Stimulated activated CD4-positive, alpha-beta T cell treated with anti-CD3 and anti-CD28 coated beads, Interleukin-2, amount 100 ng/mL, for 4 hours (primary cell): ENCODE data around the gene TGFBR3.

Experiments used
- DNase-seq: peaks from one replicate; pipeline ENCODE4 v3.0.0-alpha.2; 2020; ENCODE audit warnings: low read depth

The TGFBR3 gene

DNA sequence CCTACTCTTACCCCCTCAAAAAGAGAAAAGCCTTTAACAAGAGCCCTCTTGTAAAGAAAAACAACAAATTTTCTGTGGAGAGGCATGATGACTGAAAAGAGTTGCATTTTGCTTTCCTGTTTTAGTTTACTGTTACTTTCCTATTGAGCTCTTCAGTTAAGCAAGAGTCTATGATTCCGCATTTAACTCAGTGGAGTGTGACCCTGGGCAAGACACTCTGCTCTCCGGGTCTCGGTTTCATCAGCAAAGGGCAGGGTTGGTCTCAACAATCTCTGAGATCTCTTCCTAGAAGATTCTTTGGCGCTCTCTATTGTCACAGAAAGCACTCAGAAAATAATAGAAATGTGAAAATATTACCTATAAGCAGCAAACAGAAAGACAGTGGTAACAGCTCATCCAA, 175.7 kb downstream of the TGFBR3 start:
- no peak for DNase-seq

DNA sequence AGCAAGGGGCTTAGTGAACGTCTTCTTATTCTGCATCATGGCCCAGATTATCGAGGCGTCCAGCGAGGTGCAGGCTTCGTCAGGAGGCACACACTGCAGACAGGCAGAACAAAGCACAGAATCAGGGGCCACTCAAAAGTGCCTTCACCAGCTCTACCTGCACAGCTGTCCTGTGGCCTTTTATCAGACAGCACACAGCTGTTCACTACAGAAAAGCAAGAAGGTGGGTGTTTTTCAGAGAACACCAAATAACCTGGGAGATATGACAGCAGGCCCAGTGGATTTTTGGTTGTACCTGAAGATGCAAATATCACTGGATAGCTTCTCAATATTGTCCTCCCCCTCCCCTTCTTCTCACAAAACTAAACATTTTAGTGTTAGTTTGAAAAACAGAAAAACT, 177.3 kb downstream of the TGFBR3 start:
- no peak for DNase-seq

DNA sequence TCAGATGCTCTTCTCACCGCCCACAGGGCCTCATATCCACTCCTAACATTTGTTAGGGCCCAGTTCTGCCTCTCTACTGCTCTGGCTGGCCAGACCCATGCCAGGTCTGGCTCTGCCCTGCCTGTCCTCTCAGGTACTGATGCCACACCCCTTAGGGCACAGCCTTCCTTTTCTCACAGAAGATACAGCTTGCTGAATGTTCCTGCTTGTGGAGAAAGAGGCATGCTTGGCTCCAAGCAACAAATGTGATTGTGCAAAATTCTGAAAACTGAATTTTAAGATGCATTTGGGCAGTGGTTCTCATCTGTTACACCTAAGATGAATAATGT, 178.1 kb downstream of the TGFBR3 start:
- no peak for DNase-seq

DNA sequence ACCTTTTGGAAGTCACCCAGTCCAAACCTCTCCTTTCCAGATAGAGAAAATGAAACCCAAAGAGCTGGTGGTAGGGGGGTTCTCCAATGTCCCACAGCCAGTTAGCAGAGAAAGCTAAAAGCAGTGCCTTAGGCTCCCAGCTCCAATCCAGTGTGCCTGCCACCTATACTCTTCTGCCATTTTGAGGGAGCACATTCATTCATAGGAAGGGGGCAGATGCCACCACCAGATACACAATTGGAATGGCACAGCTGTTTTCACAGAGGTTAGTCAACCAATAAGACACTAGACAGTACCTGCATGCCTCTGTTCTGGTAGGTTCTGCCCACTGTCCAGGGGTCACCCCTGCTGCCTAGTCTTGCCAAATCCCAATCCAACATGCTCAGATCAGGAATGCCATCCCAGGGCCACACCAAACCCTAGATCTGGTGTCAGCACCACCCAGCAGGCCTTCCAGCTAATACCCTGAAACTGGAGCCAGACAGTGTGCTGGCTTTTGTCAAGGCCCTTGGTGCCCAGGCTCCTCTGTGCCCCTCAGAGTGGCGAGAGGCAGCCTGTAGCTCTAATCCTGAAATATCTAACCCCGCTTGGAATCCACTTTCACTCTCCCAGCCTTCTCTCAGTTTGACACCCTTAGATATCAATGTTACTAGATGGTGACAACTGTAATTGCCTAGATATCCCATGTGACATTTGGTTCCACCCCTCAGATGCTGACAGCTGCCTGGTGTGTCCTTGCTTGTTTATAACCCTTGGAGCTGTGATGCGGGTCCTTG, 178.6 kb downstream of the TGFBR3 start:
- no peak for DNase-seq

DNA sequence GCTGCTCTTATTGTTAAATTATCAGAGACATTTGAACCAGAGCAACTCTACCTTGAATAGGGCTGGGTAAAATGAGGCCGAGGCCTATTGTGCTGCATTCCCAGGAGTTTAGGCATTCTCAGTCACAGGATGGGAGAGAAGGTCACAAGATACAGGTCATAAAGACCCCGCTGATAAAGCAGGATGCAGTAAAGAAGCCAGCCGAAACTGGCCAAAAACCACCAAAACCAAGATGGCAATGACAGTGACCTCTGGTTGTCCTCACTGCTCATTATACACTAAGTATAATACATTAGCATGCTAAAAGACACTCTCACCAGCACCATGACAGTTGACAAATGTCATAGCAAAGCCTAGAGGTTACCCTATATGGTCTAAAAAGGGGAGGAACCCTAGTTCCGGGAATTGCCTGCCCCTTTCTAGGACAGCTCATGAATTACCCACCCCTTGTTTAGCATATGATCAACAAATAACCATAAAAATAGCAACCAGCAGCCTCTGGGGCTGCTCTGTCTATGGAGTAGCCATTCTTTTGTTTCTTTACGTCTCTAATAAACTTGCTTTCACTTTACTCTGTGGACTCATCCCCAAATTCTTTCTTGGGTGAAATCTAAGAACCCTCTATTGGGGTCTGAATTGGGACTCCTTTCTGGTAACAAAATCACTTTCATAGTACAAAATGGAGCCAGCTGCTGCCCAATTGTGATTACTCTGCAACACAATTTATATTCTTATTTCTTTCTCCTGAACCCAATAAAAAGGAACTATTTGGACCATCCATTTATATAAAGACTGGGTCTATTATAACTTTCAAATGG, 179.6 kb downstream of the TGFBR3 start:
- DNase-seq = no peak

DNA sequence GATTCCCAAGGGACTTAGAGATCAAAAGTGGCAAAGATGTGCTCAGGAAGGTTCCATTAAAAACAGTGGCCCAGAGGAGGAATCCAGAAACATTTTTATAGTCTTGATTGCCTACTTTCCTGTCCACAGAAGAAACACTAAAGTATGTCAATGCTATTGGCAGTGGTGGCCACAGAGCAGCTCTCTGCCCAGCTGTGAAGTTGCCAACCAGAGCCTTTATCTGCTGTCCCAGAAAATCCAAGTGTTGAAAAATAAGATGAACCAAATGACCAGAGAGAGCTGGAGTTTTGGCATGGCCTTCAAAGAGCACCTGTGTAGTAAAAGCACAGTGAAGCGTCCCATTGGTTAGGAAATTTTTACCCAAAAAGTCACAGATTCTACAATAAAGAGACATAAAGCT, 181.2 kb downstream of the TGFBR3 start:
- DNase-seq = no peak

DNA sequence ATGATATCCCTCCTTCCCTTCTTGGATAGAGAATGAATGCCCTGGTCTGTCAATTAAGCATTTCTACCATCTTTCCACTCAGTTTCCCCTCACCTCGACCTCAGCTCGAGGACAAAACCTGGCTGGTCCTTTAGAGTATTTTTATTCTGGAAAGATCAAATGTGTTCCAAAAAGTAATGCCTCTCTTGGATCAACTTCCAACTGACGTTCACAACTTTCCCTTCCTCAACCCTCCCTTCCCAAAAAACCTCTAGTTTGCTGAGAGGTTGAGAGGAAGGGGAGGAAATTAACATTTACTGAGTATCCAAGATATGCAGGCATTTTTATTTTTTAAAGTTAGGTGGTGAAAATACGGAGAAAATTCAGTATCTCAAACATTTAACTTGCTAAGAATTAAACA, 182.9 kb downstream of the TGFBR3 start:
- no peak for DNase-seq

DNA sequence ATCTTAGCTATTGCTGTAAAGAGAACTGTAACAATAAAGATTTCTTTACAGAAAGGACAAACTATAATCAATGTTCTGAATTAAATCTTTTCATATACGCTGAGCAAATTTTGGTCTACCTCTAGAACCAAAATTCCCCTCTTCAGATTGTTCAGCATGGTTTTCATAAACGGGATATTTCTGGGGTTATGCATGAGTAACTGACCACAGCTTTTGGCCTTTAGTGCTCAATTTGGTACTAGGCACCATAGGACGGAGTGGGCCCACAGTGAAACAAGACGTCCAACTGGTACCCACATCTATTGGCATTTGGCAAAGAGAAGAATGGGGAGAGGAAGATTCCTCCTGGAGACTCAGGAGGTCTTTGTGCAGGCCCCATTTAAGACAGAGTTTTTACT, 184.5 kb downstream of the TGFBR3 start:
- no peak for DNase-seq

DNA sequence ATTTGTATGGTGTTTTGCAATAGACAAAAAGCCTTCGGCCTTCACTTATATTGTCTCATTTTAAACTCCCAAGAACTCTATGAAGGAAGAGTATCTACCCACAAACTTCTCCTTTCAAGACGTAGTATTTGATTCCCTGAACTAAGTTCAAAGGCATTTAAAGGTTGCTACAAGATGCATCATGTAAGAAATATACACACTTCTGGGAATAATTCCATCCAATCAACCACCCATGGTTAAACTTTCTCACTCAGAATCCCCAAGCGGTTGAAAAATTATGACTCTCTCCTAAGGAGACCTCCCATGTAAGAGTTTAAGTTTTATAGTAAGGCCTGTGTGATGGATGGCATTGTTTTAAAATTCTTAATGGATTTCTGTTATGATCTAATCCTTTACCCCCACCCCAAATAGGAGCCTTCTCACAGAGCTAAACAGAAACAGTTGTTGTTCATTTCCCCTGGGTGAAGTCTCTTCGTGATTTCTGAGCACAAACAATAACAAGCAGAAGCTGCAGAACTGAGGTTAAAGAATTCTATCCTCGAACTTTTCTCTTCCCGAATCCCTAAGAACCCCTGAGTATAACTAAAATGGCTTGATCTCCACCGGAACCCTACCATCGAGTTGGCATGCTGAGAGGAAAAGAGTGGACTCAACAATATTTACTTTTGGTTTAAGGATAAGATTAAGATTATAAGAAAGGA, 185.0 kb downstream of the TGFBR3 start:
- DNase-seq = no peak

DNA sequence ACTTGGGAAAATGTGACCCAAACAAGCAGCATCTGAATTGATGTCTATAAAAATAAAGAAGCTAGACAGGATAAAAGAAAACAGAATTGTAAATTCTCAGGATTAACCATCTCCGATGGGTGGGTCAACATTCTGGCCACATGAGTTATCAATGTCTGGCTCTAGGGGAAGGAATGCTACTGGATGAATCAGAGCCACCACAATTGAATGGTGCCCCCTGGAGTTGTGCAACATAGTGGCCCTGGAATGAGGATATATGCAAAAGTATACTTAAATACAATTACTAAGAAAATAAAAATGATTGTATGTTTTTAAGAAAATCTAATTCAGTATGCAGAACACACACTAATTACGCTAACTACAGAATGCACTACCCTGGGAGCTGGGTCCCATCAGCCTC, 185.6 kb downstream of the TGFBR3 start:
- no peak for DNase-seq

DNA sequence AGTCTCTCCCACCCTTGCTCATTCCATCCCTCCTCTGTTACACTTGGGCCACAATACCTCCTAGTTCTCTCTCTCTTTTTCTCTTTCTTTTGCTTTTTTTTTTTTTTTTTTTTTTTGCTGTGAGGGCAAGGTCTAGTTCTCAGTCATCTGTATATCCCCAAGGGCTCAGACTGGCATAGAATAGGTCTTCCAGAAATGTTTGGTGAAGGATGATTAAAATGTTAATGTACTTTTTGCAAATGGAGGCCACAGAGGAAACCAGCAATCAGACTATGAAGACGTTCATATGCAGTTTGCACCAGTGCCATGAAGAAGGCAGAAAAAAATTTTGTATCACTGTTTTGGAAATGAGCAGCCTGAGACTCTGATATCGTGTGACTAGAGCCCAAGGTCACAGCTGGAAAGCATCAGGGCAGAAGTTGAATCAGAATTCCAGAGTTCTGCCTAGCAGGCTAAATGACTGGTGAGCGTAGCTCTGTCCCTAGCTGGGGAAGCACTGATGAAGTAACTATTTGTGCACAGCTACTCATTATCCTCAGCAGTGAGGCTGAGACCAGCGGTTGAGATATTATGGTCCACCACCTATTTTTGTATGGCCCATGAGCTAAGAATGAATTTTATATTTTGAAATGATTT, 186.5 kb downstream of the TGFBR3 start:
- DNase-seq = no peak

DNA sequence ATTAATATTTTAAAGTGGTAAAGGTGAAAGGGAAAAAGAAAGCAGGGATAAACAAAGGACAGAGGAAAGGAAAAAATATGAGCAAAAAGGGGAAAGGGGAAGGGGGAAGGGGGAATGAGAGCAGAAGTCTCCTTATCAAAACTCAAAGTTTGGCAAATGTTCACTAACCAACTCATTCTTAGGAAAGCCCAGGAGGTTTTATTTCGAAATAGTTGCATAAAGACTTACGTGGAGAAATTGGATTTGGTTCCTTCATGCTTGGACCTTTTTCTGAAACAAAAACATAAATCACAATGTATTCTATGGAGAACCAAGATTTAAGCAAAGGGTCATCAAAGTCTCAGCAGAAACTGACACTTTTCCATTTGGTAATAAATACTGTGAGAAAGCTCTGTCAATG, 188.1 kb downstream of the TGFBR3 start:
- no peak for DNase-seq

DNA sequence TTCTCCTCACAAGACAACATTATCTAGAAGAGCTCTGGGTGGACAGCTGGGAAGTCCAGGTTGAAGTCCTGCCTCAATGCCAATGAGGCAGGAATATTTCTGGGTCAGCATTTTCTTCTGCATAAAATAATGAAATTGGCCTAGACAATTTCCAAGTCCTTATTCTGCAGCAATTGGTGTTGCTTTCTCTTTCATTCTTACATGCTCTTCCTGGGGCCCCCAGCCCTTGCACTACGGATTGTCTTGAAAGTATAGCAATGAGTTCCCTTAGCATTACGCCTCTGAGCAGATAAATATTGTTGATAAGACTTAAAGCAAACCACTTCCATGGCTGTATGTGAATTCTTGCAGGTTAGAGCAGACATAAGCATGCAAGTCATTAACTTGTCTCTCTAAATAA, 188.5 kb downstream of the TGFBR3 start:
- no peak for DNase-seq

DNA sequence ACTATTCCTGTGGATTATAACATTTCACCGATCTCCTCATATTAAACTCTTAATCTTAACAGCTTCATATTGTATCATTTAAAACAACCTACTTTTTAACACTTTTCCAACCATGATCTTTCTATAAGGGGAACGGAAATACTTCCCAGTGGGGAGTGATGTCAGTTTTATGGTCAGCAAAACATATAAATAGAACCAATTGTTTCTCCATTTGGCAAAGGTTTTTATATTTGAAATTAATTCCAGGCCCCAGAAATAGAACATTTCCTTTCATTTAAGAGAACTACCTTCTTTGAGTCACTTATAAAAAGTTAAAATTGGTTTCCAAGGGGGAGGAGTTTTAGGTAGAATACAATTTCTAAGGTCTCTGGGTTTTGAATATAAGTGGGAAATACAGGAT, 189.6 kb downstream of the TGFBR3 start:
- no peak for DNase-seq

DNA sequence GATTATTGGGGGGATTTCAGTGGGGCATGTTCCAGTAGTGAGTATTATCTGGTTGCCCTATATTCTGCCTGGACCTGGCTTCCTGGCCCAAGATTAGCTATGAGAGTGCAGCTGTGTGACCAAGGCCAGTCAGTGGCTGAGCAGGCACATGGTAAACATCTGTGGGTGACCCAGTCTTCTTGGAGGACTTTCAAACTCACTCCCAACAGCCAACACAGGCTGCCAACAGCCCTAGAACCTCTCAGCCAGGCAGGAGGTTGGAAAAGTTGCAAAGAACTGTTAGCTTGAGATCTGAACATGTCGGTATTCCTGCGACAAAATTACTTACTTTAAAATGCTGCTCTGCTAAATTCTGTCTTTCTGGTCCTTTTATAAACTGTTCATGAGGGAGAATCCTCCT, 192.4 kb downstream of the TGFBR3 start:
- DNase-seq = no peak

DNA sequence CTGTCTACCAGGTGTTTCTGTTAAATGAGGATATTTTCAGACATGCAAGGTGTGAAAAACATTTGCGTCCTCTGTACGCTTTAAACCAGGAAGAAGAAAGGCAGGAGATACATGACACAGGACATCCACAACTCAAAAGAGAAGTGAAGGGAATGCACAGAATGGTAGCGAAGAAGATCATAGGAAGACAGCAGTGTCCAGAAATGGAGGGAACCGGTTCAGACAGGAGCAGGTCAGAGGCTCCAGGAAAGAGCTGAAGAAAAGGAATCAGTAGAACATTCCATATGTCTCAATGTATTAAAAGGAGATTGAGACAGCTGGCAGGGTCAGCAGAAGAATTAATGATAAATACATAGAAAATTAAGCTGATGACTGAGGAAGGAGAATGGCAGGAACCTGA, 194.4 kb downstream of the TGFBR3 start:
- DNase-seq = no peak

DNA sequence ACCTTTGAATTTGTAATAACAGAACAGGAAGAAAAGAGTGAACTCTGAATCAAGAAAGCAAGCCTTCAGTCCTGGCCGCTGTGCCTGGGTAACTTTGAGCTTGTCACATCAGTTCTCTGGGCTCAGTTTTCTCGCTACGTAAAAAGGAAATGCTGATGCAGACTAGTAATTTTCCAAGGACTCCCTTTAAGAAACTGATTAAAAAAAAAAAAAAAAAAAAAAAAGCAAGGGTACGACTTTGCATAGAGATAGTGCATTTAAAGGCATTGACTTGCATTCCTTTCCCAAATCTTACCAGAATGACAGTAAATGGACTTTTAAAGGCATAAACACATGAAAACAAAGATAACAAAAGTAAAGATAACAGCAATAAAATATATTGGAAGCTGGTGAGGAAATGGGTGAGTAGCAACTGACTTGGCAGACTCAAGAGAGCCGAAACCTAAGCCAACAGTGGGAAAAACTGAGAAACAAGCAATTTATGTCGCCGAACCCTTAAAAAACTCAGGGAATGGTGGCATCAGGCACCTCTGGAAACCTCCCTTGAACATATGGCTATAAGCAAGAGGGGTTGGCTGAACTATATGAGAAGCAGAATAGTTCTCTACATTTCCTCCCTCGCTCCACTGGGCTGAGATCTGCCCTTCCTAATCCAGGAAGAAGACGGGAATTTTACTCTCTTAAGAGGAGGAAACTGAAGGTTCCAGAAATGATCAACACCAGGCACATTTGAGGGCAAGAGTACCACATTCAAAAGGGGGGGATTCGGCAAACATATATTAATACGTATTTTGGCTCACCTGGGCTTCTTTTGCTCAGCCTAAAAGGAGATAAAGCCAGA, 196.1 kb downstream of the TGFBR3 start:
- no peak for DNase-seq

DNA sequence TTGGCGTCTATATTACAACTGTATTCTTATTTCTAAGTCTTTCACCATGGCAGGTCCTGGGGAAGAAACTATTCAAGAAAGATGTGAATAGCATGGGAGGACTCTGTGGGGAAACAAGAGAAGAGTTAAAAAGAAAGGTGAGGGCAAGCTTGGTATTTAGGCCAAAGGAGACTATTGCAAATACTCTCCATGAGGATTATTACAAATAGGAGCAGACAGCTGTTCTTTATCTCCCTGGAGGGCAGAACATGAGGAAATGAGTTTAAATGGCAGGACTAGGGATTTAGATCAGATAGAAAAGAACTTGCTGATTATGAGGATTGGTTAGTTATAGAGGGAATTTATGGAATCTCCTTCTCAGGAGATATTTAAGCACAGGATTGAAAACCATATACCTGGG, 198.5 kb downstream of the TGFBR3 start:
- DNase-seq = no peak

DNA sequence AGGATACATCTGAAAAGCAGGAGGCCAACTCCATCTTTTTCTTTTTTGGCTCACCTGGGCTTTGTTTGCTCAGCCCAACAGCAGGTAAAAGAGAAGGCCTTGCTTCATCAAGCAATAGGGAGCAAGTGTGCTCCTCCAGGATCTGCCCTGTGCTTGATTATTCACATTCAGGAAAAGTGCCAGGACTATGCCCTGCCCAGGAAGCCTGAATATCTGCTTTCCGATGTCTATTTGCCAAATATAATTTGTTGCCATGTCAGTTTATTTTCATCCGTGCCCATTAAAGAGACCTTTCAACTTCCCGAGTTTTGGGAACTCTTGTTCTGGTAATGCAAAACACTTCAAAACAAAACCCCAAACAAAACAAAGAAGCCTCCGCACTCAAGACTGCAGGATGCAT, 200.0 kb downstream of the TGFBR3 start:
- no peak for DNase-seq

DNA sequence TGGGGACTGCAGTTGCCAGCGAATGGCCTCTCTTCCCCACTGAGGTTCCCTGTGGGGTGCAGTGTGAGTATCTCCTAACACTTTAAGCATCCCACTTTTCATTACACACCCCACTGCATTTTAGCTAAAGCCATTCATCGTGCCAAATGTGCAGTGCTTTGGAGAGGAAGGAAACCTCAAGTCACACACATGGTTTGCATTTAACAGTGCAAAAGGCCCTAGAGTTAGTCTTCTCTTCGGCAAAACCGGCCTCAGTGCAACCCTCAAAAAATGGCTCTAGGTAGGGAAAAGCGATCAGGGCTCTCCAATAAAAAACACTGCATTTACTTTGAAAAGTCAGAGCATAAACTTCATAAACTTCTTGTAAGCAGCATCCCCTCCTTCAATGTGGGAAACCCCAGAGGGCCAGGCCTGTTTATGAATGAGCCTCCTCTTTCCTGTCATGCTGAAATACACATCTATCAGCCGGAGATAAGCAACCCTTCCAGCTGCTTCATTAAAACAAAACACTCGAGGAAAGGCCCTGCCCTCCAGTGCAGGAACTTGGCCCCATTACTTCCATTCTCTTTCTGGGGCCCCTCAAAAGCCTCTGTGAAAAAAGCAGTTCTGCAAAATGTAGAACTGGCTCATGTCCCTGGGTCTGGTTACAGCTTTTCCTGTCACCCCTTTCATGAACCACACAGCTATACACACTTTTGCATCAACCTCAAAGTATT, 201.3 kb downstream of the TGFBR3 start:
- DNase-seq = no peak

DNA sequence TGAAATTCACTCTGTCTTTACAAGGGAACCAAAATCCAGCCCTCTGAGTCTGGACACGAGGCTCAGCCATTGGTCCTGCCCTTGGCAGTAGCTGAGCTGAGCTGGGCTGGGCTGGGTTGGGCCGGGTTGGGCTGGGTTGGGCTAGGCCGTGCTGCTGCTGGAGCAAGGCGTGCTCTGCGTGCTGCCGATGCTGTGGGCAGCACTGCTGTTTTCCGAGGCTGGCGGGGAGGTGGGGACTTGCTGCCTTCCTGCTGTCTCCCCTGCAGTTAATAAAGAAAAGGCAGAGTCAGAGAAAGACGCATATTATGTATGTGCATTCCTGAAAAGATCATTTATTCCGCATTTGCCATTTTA, 202.4 kb downstream of the TGFBR3 start:
- no peak for DNase-seq
